Prostate gland (tissue), 2 donors: ENCODE results near the gene TPPP3.

ENCODE experiments used
- POLR2AphosphoS5 ChIP-seq: sonication (generic); formaldehyde crosslinking; IDR thresholded peaks from one replicate; pipeline ENCODE4 v1.6.1; 2017; ENCODE audit warnings: antibody characterized with exemption
- TF ChIP-seq, protein P1 (sequence below), 4 experiments: fragments of 200-600 bp in 2 of 4; fragments of 450-650 bp in 2 of 4; sonication (generic) in 2 of 4; IDR thresholded peaks; 1 replicate in 3 of 4; 2 replicates in 1 of 4; pipeline ENCODE4 v1.5.1; 2016 to 2019; ENCODE audit warnings: antibody characterized with exemption in 4 of 4, mild to moderate bottlenecking in 2 of 4, moderate library complexity in 2 of 4

DNA sequence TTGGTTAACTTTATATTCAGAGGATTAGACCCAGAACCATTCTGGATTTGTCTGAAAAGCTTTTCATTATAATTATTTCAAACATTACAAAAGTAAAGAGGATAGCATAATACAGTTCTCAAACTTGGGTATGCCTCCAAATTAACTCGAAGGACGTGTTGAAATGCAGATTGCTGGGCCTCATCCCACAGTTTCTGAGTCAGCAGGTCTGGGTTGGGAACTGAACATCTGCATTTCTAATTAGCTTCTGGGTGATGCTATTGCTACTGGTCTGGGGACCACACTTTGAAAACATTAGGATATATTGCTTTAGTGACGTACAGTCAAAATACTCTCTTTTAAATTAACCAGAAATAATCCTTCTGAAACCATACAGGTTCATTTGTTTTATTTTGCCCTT, 10.0 kb downstream of the TPPP3 start:
- TF ChIP-seq POLR2AphosphoS5: no peak
- TF ChIP-seq, protein P1, sequence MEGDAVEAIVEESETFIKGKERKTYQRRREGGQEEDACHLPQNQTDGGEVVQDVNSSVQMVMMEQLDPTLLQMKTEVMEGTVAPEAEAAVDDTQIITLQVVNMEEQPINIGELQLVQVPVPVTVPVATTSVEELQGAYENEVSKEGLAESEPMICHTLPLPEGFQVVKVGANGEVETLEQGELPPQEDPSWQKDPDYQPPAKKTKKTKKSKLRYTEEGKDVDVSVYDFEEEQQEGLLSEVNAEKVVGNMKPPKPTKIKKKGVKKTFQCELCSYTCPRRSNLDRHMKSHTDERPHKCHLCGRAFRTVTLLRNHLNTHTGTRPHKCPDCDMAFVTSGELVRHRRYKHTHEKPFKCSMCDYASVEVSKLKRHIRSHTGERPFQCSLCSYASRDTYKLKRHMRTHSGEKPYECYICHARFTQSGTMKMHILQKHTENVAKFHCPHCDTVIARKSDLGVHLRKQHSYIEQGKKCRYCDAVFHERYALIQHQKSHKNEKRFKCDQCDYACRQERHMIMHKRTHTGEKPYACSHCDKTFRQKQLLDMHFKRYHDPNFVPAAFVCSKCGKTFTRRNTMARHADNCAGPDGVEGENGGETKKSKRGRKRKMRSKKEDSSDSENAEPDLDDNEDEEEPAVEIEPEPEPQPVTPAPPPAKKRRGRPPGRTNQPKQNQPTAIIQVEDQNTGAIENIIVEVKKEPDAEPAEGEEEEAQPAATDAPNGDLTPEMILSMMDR (IDR thresholded peaks at IDR 0.05): no peak
